Panc1 (cell line): ENCODE results near the gene MZB1. TPM values are rescaled to one million over a fixed set of nuclear protein-coding genes. Genes with fewer than 3 reads are reported as not detected.

Experiments used
- ATAC-seq: fragments of 200-7000 bp; cut with Tn5 transposase; 2 replicates; pipeline ENCODE4 v1.9.1; 2020; ENCODE audit warnings: mild to moderate bottlenecking, moderate library complexity
- BruUV-seq: library from RNA; stranded (reverse); fragments of 400-500 nt; replicated peaks from 2 replicates; lab custom pipeline; 2021; lab: Mats Ljungman, UMichigan
- CTCF ChIA-PET: fragments of 300-600 bp; sonication (Branson Sonifier 250); formaldehyde crosslinking; loops from one replicate; lab custom pipeline; 2022; ENCODE audit warnings: antibody characterized with exemption; lab: Charles Lee
- POLR2A ChIA-PET: fragments of 300-600 bp; sonication (Branson Sonifier 250); formaldehyde crosslinking; loops from one replicate; lab custom pipeline; 2022; ENCODE audit warnings: antibody characterized with exemption; lab: Charles Lee
- DNase-seq: peaks from one replicate; pipeline ENCODE4 v3.0.0-alpha.2; 2010; ENCODE audit warnings: low read depth, low spot score
- H3K27ac ChIP-seq: 2 replicates; pipeline ENCODE4 v1.5.1; 2011; ENCODE audit warnings: mild to moderate bottlenecking, low read length, inconsistent platforms
- H3K27me3 ChIP-seq: fragments of 200-500 bp; sonication (Bioruptor generic); 2 replicates; pipeline ENCODE4 v1.6.0; 2014; ENCODE audit warnings: low read length, inconsistent platforms; ENCODE audit not compliant: control insufficient read depth, insufficient read depth
- H3K36me3 ChIP-seq: fragments of 200-500 bp; sonication (Bioruptor generic); 2 replicates; pipeline ENCODE4 v1.5.1; 2014; ENCODE audit warnings: inconsistent platforms, mild to moderate bottlenecking, low read length, moderate library complexity; ENCODE audit not compliant: control insufficient read depth, insufficient read depth
- H3K4me1 ChIP-seq: 2 replicates; pipeline ENCODE4 v1.5.1; 2011; ENCODE audit warnings: inconsistent platforms, mild to moderate bottlenecking, low read length, moderate library complexity; ENCODE audit not compliant: control insufficient read depth, insufficient read depth
- H3K4me3 ChIP-seq, 2 experiments: 2 replicates each; pipeline ENCODE4 v1.5.1; 2011 to 2012; ENCODE audit warnings: low read depth in 2 of 2, low read length in 2 of 2, mild to moderate bottlenecking in 2 of 2, inconsistent platforms in 1 of 2, moderate library complexity in 1 of 2
- H3K9me3 ChIP-seq: fragments of 200-500 bp; sonication (Bioruptor generic); 2 replicates; pipeline ENCODE4 v1.5.1; 2014; ENCODE audit warnings: low read depth, mild to moderate bottlenecking, inconsistent platforms, low read length, moderate library complexity; ENCODE audit not compliant: control insufficient read depth, insufficient read depth
- CTCF ChIP-seq: fragments of 450-650 bp; IDR thresholded peaks from 2 replicates; pipeline ENCODE4 v1.5.1; 2017; ENCODE audit warnings: mild to moderate bottlenecking
- POLR2AphosphoS5 ChIP-seq: IDR thresholded peaks from 2 replicates; pipeline ENCODE4 v1.6.1; 2012; ENCODE audit warnings: mild to moderate bottlenecking, low read depth, low read length, moderate library complexity
- REST ChIP-seq, 2 experiments: IDR thresholded peaks; 2 replicates each; pipeline ENCODE4 v1.6.1; 2011 to 2012; ENCODE audit warnings: low read depth in 2 of 2, control low read depth in 1 of 2, low read length in 1 of 2, mild to moderate bottlenecking in 1 of 2, moderate library complexity in 1 of 2; ENCODE audit not compliant: insufficient read depth in 1 of 2
- SIN3A ChIP-seq: IDR thresholded peaks from 2 replicates; pipeline ENCODE4 v1.6.1; 2012; ENCODE audit warnings: low read depth, mild to moderate bottlenecking, low read length, moderate library complexity, borderline replicate concordance; ENCODE audit not compliant: insufficient read depth
- TCF7L2 ChIP-seq: IDR thresholded peaks from 2 replicates; pipeline ENCODE4 v1.6.1; 2011; ENCODE audit warnings: mild to moderate bottlenecking, low read depth, low read length, inconsistent platforms
- in situ Hi-C: cut with HindIII; loops from 2 replicates; pipeline ENCODE4 v1.10.0; 2016; ENCODE audit warnings: low sequenced_read_pairs, low pct_unique_long_range_greater_than_20kb
- intact Hi-C: fragments of 100-400 bp; cut with micrococcal nuclease; formaldehyde crosslinking; loops from one replicate; pipeline ENCODE4 v1.10.0; 2022; ENCODE audit not compliant: unreplicated experiment
- total RNA-seq: library from RNA; stranded (reverse); gene quantifications from one replicate; pipeline ENCODE4 v1.2.1, GENCODE V29; 2021; ENCODE audit not compliant: unreplicated experiment

Gene MZB1
- total RNA-seq, 1 experiment from 2014 or later, result 0.49 TPM

GRCh38 chr5:139379626-139380449 is 9.9 kb downstream of the MZB1 start:
- BruUV-seq, result no TSS peak
- in situ Hi-C loops, result no loop called here
- Histone ChIP-seq H3K27me3 (no peaks in the 10 kb centered on the region), H3K4me3 (no peak overlapping the region), H3K4me1 (no peaks in the 10 kb centered on the region), H3K9me3 (no peaks in the 10 kb centered on the region), H3K36me3 (no peaks in the 10 kb centered on the region), H3K27ac (no peak overlapping the region)
- TF ChIP-seq SIN3A (no peak), CTCF (no peak), TCF7L2 (no peak), POLR2AphosphoS5 (no peak), REST (IDR thresholded peaks at IDR 0.05; ENCODE audit: insufficient read depth in 1 of 2, low read depth in 2 of 2, low read length in 1 of 2) (no peak)
- ChIA-PET POLR2A (no interaction called here), CTCF (interaction anchor here (0.6 to 0.9 kb wide), 2 partner anchors 8 to 367 kb away, joined by 3 read pairs; no protein-coding TSS in a partner anchor)
- intact Hi-C loops, result no loop called here
- no peak for DNase-seq
- no peak for ATAC-seq

GRCh38 chr5:139378941-139379361 is 10.8 kb downstream of the MZB1 start:
- H3K4me1 ChIP-seq, result peaks cover 2% of the 10 kb centered on the region
- intact Hi-C loops (no loop called here), in situ Hi-C loops (no loop called here)
- POLR2A ChIA-PET, result no interaction called here
- BruUV-seq, result no TSS peak
- DNase-seq, result no peak
- no peak overlapping the region for H3K27ac ChIP-seq
- TF ChIP-seq REST (IDR thresholded peaks at IDR 0.05; ENCODE audit: insufficient read depth in 1 of 2, low read depth in 2 of 2, low read length in 1 of 2) (no peak), POLR2AphosphoS5 (no peak), CTCF (no peak), SIN3A (no peak), TCF7L2 (no peak)
- CTCF ChIA-PET, result interaction anchor here (0.9 kb wide), 1 partner anchor 9 kb away, joined by 3 read pairs; no protein-coding TSS in a partner anchor
- H3K27me3 ChIP-seq, result no peaks in the 10 kb centered on the region
- H3K9me3 ChIP-seq, result no peaks in the 10 kb centered on the region
- H3K36me3 ChIP-seq, result no peaks in the 10 kb centered on the region
- no peak overlapping the region for H3K4me3 ChIP-seq
- ATAC-seq, result no peak
